ENCODE results near the gene ZNF423. TPM values are rescaled to one million over a fixed set of nuclear protein-coding genes. Genes with fewer than 3 reads are reported as not detected.

The ZNF423 gene
- polyA plus RNA-seq, 1 experiment = 0.11 TPM

DNA sequence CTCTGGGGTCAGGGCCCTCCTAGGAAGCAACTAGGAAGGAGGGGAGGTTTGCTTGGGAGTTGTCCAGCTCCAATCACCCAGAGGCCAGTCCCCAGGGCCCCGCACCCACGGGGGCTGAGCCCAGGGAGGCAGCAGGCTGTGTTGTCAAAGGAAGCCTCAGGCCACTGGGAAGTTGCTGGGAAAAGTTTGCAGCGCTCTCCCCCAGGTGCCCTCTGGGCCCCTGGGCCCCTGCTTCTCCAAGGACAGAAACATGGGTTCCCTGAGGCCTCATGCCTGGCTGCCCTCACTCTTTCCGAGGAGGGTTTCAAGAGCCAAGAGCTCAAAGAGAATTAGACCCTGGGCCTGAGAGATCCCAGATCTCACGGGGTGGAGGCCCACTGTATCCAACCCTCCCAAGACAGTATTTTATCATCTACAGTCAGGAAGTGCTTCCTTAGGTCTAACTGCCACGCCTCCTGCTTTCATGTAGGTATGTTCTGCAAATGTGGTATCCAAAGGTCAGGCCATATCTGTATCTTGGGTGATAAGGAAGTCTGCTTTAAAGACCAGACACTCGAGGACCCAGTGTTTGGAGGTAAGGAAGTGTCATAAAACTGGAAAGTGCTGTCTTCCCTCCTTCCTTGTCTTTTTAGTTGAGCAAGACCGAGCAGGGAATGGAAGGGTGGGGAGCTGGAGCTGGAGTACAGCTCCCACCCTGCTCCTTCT, 44.2 kb upstream of the ZNF423 start:
- POLR2A ChIA-PET = no interaction called here

DNA sequence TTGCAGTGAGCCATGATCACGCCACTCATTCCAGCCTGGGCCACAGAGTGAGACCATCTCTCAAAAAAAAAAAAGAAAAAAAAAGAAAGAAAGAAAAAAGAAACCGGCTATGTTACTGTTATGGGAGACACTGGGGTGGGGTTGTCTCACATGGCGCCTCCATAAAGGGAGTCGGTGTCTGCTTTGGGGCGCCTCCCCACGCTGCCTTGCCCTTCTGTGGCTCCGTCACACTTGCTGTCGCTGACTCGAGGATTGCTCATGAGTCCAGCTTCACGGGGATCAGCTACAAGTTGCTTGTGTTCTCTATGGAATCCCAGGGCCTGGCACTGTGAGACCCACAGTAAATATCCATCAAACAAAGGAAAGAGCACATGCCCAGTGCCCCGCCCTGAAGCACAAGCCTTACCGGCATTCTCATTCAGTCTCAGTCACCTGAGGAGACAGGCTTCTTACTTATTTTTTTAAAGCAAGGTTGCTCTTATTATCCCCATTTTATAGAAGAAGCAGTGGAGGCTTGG, 40.6 kb upstream of the ZNF423 start:
- ChIA-PET POLR2A (no interaction called here), CTCF (no interaction called here)
- H3K4me3 ChIP-seq (ENCODE audit: low read depth, low read length) = no peak overlapping the region
- H3K27ac ChIP-seq (ENCODE audit: low read depth, low read length) = no peak overlapping the region
- H3K27me3 ChIP-seq (ENCODE audit: control insufficient read depth, insufficient read depth, low read length) = peaks cover 3% of the 10 kb centered on the region
- no peak for DNase-seq (ENCODE audit: low read depth, low spot score)
- TF ChIP-seq, protein P1, sequence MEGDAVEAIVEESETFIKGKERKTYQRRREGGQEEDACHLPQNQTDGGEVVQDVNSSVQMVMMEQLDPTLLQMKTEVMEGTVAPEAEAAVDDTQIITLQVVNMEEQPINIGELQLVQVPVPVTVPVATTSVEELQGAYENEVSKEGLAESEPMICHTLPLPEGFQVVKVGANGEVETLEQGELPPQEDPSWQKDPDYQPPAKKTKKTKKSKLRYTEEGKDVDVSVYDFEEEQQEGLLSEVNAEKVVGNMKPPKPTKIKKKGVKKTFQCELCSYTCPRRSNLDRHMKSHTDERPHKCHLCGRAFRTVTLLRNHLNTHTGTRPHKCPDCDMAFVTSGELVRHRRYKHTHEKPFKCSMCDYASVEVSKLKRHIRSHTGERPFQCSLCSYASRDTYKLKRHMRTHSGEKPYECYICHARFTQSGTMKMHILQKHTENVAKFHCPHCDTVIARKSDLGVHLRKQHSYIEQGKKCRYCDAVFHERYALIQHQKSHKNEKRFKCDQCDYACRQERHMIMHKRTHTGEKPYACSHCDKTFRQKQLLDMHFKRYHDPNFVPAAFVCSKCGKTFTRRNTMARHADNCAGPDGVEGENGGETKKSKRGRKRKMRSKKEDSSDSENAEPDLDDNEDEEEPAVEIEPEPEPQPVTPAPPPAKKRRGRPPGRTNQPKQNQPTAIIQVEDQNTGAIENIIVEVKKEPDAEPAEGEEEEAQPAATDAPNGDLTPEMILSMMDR (IDR thresholded peaks at IDR 0.05; ENCODE audit: low read depth, low read length) = no peak
- no peaks in the 10 kb centered on the region for H3K9me3 ChIP-seq (ENCODE audit: control insufficient read depth, insufficient read depth, low read length)

More for the DNA sequence above, 44.2 kb upstream of the ZNF423 start:
- no peak for DNase-seq (ENCODE audit: low read depth, low spot score)
- Histone ChIP-seq H3K4me3 (ENCODE audit: low read depth, low read length) (no peak overlapping the region), H3K9me3 (ENCODE audit: control insufficient read depth, insufficient read depth, low read length) (no peaks in the 10 kb centered on the region), H3K27me3 (ENCODE audit: control insufficient read depth, insufficient read depth, low read length) (peaks cover 3% of the 10 kb centered on the region), H3K27ac (ENCODE audit: low read depth, low read length) (no peak overlapping the region)
- CTCF ChIA-PET = no interaction called here
- TF ChIP-seq, protein P1 (IDR thresholded peaks at IDR 0.05; ENCODE audit: low read depth, low read length) = no peak

DNA sequence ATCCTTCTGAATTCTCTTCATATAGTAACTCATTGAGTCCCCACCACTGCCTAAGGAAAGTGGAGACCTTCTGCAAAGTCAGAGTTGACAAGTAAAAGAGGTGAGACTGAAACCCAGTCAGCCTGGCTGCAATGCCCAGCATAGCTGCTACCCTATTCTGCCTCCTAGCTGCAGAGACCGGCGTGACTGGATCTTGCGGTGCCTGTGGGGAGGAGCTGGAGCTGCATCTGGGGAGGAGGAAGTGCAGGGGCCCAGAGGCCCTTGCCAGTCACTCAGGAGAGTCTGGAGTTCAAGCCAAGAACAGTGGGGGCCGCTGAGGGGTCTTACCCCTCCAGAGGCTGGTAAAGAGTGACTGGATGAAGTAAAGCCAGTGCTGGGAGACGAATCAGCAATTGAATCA, 35.0 kb upstream of the ZNF423 start:
- no peak for DNase-seq (ENCODE audit: low read depth, low spot score)
- TF ChIP-seq, protein P1 (IDR thresholded peaks at IDR 0.05; ENCODE audit: low read depth, low read length) = no peak
- ChIA-PET CTCF (interaction anchor here (0.6 kb wide), 1 partner anchor 15 kb away, joined by 3 read pairs; no protein-coding TSS in a partner anchor), POLR2A (no interaction called here)
- Histone ChIP-seq H3K4me3 (ENCODE audit: low read depth, low read length) (no peak overlapping the region), H3K9me3 (ENCODE audit: control insufficient read depth, insufficient read depth, low read length) (no peaks in the 10 kb centered on the region), H3K27ac (ENCODE audit: low read depth, low read length) (no peak overlapping the region), H3K27me3 (ENCODE audit: control insufficient read depth, insufficient read depth, low read length) (no peaks in the 10 kb centered on the region)

DNA sequence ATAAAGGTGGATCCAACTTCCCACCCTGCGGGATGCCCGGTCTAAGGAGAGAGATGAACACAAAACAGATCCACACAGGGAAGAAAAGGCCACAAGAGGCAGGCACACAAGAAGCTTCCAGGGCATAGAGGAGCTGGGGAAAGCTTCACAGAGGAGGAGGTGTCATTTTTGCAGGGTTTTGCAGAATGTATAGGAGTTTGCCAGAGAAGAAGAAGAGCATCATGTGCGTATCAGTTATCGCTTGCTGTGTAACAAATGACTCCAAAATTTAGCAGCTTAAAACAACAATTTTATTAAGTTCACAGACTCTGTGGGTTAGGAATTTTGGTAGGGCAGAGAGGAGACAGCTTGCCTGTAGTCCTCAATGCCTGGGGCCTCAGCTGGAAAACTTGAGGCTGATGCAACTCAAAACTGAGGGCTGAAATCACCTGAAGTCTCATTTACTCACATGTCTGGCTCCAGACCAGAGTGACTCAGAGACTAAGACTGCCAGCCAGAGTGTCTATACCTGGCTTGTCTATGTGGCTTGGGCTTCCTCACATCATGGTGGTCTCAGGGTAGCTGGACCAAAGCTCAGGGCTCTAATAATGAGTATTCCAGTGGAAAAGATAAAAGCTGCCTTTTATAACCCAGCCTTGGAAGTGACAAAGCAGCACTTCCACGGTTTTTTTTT, 33.9 kb upstream of the ZNF423 start:
- CTCF ChIA-PET = interaction anchor here (0.7 kb wide), 2 partner anchors 122 to 778 kb away, joined by 4 to 7 read pairs; no protein-coding TSS in a partner anchor

More for the DNA sequence above, 33.9 kb upstream of the ZNF423 start:
- Histone ChIP-seq H3K27me3 (ENCODE audit: control insufficient read depth, insufficient read depth, low read length) (no peaks in the 10 kb centered on the region), H3K4me3 (ENCODE audit: low read depth, low read length) (no peak overlapping the region), H3K9me3 (ENCODE audit: control insufficient read depth, insufficient read depth, low read length) (no peaks in the 10 kb centered on the region), H3K27ac (ENCODE audit: low read depth, low read length) (no peak overlapping the region)
- no peak for DNase-seq (ENCODE audit: low read depth, low spot score)
- POLR2A ChIA-PET = no interaction called here
- TF ChIP-seq, protein P1 (IDR thresholded peaks at IDR 0.05; ENCODE audit: low read depth, low read length) = no peak
